Fibroblast of skin of abdomen (primary cell): Measurements from ENCODE around the gene ABI3BP.

ENCODE experiments used
- DNase-seq: peaks from one replicate; pipeline ENCODE4 v3.0.0-alpha.2; 2013

Gene ABI3BP

GRCh38 chr3:100833483-100833882 is 159.7 kb downstream of the ABI3BP start:
- no peak for DNase-seq

- no peak for DNase-seq
Observed at GRCh38 chr3:100831629-100832028, 161.6 kb downstream of the ABI3BP start.

GRCh38 chr3:100830931-100831330 is 162.3 kb downstream of the ABI3BP start:
- no peak for DNase-seq

GRCh38 chr3:100825574-100825973 is 167.6 kb downstream of the ABI3BP start:
- DNase-seq: no peak

- no peak for DNase-seq
Observed at GRCh38 chr3:100815583-100815982, 177.6 kb downstream of the ABI3BP start.

GRCh38 chr3:100813828-100814227 is 179.4 kb downstream of the ABI3BP start:
- peak; percentile 43 for DNase-seq

DNA sequence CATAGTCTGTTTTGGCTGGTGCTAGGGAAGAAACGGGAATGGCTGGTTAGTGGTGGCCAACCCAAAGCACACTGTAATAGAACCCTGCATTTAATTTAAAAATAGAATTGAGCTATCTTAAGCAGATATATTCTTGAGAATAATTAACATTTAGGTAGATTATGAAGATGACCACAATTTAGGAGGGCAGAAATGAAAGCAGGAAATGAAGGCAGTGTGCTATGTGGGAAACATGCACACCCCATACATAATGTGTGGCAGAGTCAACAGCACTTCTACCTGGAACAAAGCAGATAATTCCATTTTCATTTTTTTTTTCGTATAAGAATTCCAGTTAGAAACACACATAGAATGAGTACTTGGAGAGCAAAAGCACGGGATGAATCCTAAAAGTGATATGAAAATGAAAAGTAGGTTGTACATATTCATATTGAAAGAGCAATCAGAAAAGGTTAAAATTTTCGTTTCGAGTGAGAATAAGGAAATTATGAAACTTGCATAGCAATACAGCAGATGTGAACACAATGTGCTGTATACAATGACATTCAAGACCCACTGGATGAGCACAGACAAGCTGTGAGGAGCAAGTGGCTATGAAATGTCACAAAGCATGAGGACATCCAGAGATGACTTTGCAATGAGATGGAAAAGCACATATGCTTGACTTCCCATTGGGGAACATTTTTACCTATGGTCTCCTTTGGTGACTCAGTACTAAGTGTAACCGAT is 181.3 kb downstream of the ABI3BP start:
- DNase-seq: no peak

- DNase-seq: peak; percentile 93
Observed at GRCh38 chr3:100810671-100811070, 182.6 kb downstream of the ABI3BP start.

DNA sequence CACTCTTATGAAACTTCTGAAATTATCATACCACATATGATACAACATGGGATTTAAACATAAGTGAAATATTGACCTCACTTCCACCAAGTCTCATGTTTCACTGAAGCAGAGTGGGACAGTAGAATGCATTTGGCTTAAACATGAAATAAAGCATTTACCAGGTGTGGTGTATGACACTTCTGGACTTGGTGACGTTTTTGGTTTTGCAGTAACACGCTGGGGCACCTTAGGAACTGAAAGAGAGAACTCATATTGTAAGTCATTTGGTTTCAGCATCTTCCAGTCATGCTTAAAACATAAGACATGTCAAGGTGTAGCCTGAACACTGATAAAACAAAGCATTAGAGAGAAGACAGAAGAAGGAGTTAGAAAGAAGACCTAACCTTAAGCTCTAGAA is 188.6 kb downstream of the ABI3BP start:
- no peak for DNase-seq

DNA sequence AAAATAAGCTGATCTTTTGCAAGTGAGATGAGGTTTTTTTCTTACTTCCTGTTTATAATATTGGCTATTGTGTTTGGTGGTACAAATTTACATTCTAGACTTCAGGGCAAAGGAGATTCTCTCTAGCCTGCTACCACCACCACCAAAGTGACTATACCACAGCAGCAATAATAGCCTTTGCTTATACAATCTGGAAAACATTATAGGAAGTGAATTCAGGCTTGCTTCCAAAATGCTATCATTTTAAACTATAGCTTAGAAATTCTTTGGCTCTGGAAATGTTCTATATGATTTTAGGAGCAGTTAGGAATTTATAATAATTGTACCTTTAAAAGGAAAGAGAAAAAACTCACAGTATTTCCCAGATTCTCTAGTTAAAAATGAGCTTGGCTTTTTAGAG is 189.5 kb downstream of the ABI3BP start:
- peak; percentile 36 for DNase-seq

DNA sequence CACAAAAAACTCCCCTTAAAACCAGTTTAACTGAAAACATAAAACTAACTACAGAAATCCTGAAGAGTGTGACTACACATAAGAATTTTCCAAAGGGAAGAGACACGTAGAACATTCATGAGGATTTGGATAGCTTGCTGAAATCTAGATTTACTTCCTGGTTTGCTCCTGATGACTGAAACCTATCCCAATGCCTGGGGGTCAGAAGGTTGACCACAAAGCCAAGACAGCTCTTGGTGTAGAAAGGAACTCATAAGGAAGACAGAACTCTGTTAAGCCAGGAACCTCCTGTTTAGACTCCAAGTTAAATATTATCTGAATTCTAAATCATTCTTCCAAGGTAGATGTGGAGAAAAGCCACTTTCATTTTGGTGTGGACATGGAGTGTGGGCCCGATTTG is 191.1 kb downstream of the ABI3BP start:
- peak; percentile 82 for DNase-seq

GRCh38 chr3:100798012-100798411 is 195.2 kb downstream of the ABI3BP start:
- peak; percentile 77 for DNase-seq

- peak; percentile 45 for DNase-seq
Observed at GRCh38 chr3:100796556-100796955, 196.7 kb downstream of the ABI3BP start.

- peak; percentile 48 for DNase-seq
Observed at GRCh38 chr3:100789579-100789978, 203.6 kb downstream of the ABI3BP start.

DNA sequence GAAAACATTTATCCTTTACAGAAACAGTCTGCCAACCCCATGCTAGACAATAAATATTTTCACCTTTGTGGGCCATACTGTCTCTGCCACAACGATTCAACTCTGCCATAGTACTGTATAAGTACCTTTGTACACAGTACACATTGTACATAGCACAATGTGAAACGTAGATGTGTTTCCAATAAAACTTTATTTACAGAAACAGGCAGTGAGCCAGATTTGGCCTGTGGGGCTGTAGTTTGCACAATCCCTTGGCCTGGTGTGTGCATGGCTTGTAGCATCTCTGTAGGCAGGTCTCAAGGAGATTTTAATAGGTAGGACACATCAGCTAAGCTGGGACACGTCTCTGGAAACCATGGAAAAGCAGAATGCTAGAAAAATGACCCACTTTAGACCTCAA is 209.6 kb downstream of the ABI3BP start:
- DNase-seq: no peak

DNA sequence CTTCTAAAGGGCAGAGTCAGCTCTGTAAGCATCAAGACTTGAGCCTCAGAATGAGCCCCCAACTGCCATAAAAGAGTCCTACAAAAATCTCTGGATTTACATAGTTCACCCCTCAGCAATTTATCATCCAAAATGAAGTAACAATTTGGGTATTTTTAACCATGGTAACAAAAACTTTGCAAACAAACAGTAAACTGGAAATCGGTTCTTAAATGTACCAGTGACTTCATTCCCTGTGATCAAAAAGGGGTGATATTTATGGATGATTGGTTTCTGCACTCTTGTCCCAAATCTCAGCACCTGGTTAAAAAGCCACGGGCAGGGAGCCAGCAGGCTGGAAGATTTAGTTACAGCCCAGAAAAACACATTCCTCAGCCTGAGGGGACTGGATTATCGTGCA is 210.3 kb downstream of the ABI3BP start:
- DNase-seq: peak; percentile 63

DNA sequence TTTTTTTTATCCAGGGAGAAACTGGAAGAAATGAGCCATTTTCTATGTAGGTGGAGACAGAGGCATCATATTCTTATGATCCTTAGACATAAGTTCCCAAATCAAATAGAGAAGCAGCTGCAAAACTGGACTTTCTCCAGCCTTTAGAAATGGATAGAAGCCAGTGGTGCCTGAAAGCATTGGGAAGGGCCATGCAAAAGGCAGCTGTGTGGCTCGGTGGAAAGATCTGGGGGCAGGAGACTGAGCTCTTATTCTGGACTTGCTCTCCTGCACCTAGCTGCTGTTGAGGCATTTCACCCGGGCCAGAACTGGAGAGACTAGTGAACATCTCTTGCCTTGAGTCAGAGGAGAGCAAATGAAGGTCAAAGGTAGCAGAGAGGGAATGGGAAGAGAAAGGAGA is 210.9 kb downstream of the ABI3BP start:
- DNase-seq: no peak

- peak; percentile 83 for DNase-seq
Observed at GRCh38 chr3:100781301-100781700, 211.9 kb downstream of the ABI3BP start.

GRCh38 chr3:100780071-100780622 is 213.1 kb downstream of the ABI3BP start:
- DNase-seq: no peak

GRCh38 chr3:100779480-100779879 is 213.7 kb downstream of the ABI3BP start:
- peak; percentile 49 for DNase-seq

- DNase-seq: peak; percentile 78
Observed at GRCh38 chr3:100777271-100777670, 215.9 kb downstream of the ABI3BP start.

- no peak for DNase-seq
Observed at GRCh38 chr3:100776746-100777145, 216.5 kb downstream of the ABI3BP start.

- no peak for DNase-seq
Observed at GRCh38 chr3:100776097-100776729, 217.0 kb downstream of the ABI3BP start.

- no peak for DNase-seq
Observed at GRCh38 chr3:100775669-100776068, 217.6 kb downstream of the ABI3BP start.
